Parathyroid adenoma (tissue), 2 donors: ENCODE measurements around the gene CGRRF1.

Experiments
- H2AFZ ChIP-seq: fragments of 300-600 bp; sonication (generic); one replicate; pipeline ENCODE4 v1.7.0; 2017; ENCODE audit warnings: antibody characterized with exemption, mild to moderate bottlenecking
- H3K27ac ChIP-seq: fragments of 300-600 bp; sonication (generic); one replicate; pipeline ENCODE4 v1.7.0; 2017
- H3K27me3 ChIP-seq: fragments of 300-600 bp; sonication (generic); one replicate; pipeline ENCODE4 v1.7.0; 2017; ENCODE audit warnings: low read length; ENCODE audit not compliant: control insufficient read depth, insufficient read depth
- H3K36me3 ChIP-seq: fragments of 300-600 bp; sonication (generic); one replicate; pipeline ENCODE4 v1.7.0; 2017; ENCODE audit warnings: low read length; ENCODE audit not compliant: control insufficient read depth, insufficient read depth
- H3K4me1 ChIP-seq: fragments of 300-600 bp; sonication (generic); one replicate; pipeline ENCODE4 v1.7.0; 2017; ENCODE audit warnings: control low read depth
- H3K4me2 ChIP-seq: fragments of 300-600 bp; sonication (generic); one replicate; pipeline ENCODE4 v1.7.0; 2017; ENCODE audit warnings: low read length
- H3K4me3 ChIP-seq: fragments of 300-600 bp; sonication (generic); one replicate; pipeline ENCODE4 v1.7.0; 2017; ENCODE audit warnings: low read depth, low read length
- H3K79me2 ChIP-seq: fragments of 300-600 bp; sonication (generic); one replicate; pipeline ENCODE4 v1.7.0; 2017; ENCODE audit warnings: control low read depth
- H3K9ac ChIP-seq: fragments of 300-600 bp; sonication (generic); one replicate; pipeline ENCODE4 v1.7.0; 2017; ENCODE audit warnings: mild to moderate bottlenecking
- H3K9me3 ChIP-seq: fragments of 300-600 bp; sonication (generic); one replicate; pipeline ENCODE4 v1.7.0; 2017; ENCODE audit warnings: low read length; ENCODE audit not compliant: control insufficient read depth
- CTCF ChIP-seq: fragments of 300-600 bp; sonication (generic); IDR thresholded peaks from one replicate; pipeline ENCODE4 v1.7.0; 2017; ENCODE audit warnings: antibody characterized with exemption, mild to moderate bottlenecking
- donor health status: primary hyperparathyroidism.

The CGRRF1 gene

GRCh38 chr14:54493293-54493692 lies 16.4 kb upstream of the CGRRF1 start:
- no peak overlapping the region for H3K4me2 ChIP-seq
- no peaks in the 10 kb centered on the region for H3K36me3 ChIP-seq
- no peak overlapping the region for H2AFZ ChIP-seq
- no peaks in the 10 kb centered on the region for H3K27me3 ChIP-seq
- H3K9ac ChIP-seq: no peak overlapping the region
- peaks cover 4% of the 10 kb centered on the region for H3K79me2 ChIP-seq
- no peaks in the 10 kb centered on the region for H3K9me3 ChIP-seq
- TF ChIP-seq CTCF: no peak
- H3K27ac ChIP-seq: no peak overlapping the region
- H3K4me3 ChIP-seq: no peak overlapping the region
- H3K4me1 ChIP-seq: peaks cover 3% of the 10 kb centered on the region

GRCh38 chr14:54497224-54497623 lies 12.5 kb upstream of the CGRRF1 start:
- H2AFZ ChIP-seq: no peak overlapping the region
- H3K4me1 ChIP-seq: no peaks in the 10 kb centered on the region
- H3K79me2 ChIP-seq: no peaks in the 10 kb centered on the region
- H3K36me3 ChIP-seq: no peaks in the 10 kb centered on the region
- H3K4me3 ChIP-seq: no peak overlapping the region
- no peaks in the 10 kb centered on the region for H3K27me3 ChIP-seq
- no peaks in the 10 kb centered on the region for H3K9me3 ChIP-seq
- TF ChIP-seq CTCF: no peak
- no peak overlapping the region for H3K27ac ChIP-seq
- no peak overlapping the region for H3K9ac ChIP-seq
- H3K4me2 ChIP-seq: no peak overlapping the region

- H3K4me2 ChIP-seq: no peak overlapping the region
- no peak for TF ChIP-seq CTCF
- H3K9ac ChIP-seq: no peak overlapping the region
- no peaks in the 10 kb centered on the region for H3K4me1 ChIP-seq
- H2AFZ ChIP-seq: no peak overlapping the region
- no peak overlapping the region for H3K4me3 ChIP-seq
- H3K79me2 ChIP-seq: no peaks in the 10 kb centered on the region
- no peaks in the 10 kb centered on the region for H3K9me3 ChIP-seq
- H3K36me3 ChIP-seq: no peaks in the 10 kb centered on the region
- H3K27ac ChIP-seq: no peak overlapping the region
- no peaks in the 10 kb centered on the region for H3K27me3 ChIP-seq
These were observed 11.6 kb upstream of the CGRRF1 start for GRCh38 chr14:54498095-54498531.

- Histone ChIP-seq H3K4me3 (no peak overlapping the region), H3K4me2 (no peak overlapping the region), H3K27me3 (no peaks in the 10 kb centered on the region), H3K4me1 (no peaks in the 10 kb centered on the region), H3K36me3 (no peaks in the 10 kb centered on the region), H2AFZ (no peak overlapping the region), H3K27ac (no peak overlapping the region), H3K9ac (no peak overlapping the region), H3K79me2 (no peaks in the 10 kb centered on the region), H3K9me3 (no peaks in the 10 kb centered on the region)
- TF ChIP-seq CTCF: no peak
These were observed 11.1 kb upstream of the CGRRF1 start for GRCh38 chr14:54498579-54498978.

- no peaks in the 10 kb centered on the region for H3K79me2 ChIP-seq
- no peaks in the 10 kb centered on the region for H3K27me3 ChIP-seq
- H3K9me3 ChIP-seq: no peaks in the 10 kb centered on the region
- H3K36me3 ChIP-seq: no peaks in the 10 kb centered on the region
- H3K4me1 ChIP-seq: no peaks in the 10 kb centered on the region
- no peak overlapping the region for H3K27ac ChIP-seq
- no peak overlapping the region for H2AFZ ChIP-seq
- no peak overlapping the region for H3K9ac ChIP-seq
- H3K4me3 ChIP-seq: no peak overlapping the region
- no peak for TF ChIP-seq CTCF
- H3K4me2 ChIP-seq: no peak overlapping the region
These were observed 9.0 kb upstream of the CGRRF1 start for GRCh38 chr14:54500744-54501143.
